GM19455 (cell line): ENCODE data around the gene EHD2.
"Not testable (repeated sequence)": the region's sequence is repeated elsewhere in the genome, so short reads cannot be mapped to it uniquely, and the experiment has no call there.

ENCODE experiments used
- ATAC-seq: cut with Tn5 transposase; IDR thresholded peaks from one replicate; pipeline ENCODE4 v1.9.1; 2021; ENCODE audit not compliant: unreplicated experiment

The EHD2 gene

GRCh38 chr19:47746129-47746528 lies 32.9 kb downstream of the EHD2 start:
- ATAC-seq, result not testable (repeated sequence)

GRCh38 chr19:47749326-47749725 lies 36.1 kb downstream of the EHD2 start:
- no peak for ATAC-seq

GRCh38 chr19:47750752-47751151 lies 37.5 kb downstream of the EHD2 start:
- no peak for ATAC-seq

GRCh38 chr19:47752440-47753211 lies 39.4 kb downstream of the EHD2 start:
- no peak for ATAC-seq

GRCh38 chr19:47754206-47755064 lies 41.2 kb downstream of the EHD2 start:
- ATAC-seq, result no peak

GRCh38 chr19:47755065-47755761 lies 42.0 kb downstream of the EHD2 start:
- ATAC-seq, result no peak

- no peak for ATAC-seq
These were observed 42.8 kb downstream of the EHD2 start for GRCh38 chr19:47755762-47756626.

- no peak for ATAC-seq
These were observed 43.4 kb downstream of the EHD2 start for GRCh38 chr19:47756627-47756929.

- no peak for ATAC-seq
These were observed 43.9 kb downstream of the EHD2 start for GRCh38 chr19:47756953-47757608.

GRCh38 chr19:47757617-47758442 lies 44.6 kb downstream of the EHD2 start:
- ATAC-seq, result no peak

GRCh38 chr19:47758443-47758804 lies 45.2 kb downstream of the EHD2 start:
- ATAC-seq, result no peak

GRCh38 chr19:47760632-47760999 lies 47.4 kb downstream of the EHD2 start:
- ATAC-seq, result no peak

GRCh38 chr19:47761566-47761965 lies 48.3 kb downstream of the EHD2 start:
- ATAC-seq, result no peak

- no peak for ATAC-seq
These were observed 48.9 kb downstream of the EHD2 start for GRCh38 chr19:47762151-47762550.

GRCh38 chr19:47762615-47763308 lies 49.5 kb downstream of the EHD2 start:
- ATAC-seq, result no peak

- ATAC-seq, result not testable (repeated sequence)
These were observed 51.5 kb downstream of the EHD2 start for GRCh38 chr19:47764705-47765104.

- no peak for ATAC-seq
These were observed 52.5 kb downstream of the EHD2 start for GRCh38 chr19:47765523-47766358.

GRCh38 chr19:47766359-47766620 lies 53.1 kb downstream of the EHD2 start:
- no peak for ATAC-seq
